Activated CD8-positive, alpha-beta memory T cell treated with anti-CD3 and anti-CD28 coated beads, Interleukin-2, amount 50 U/mL, for 1 hour (primary cell): Measurements from ENCODE around the gene AMELX.

Source experiments
- DNase-seq: peaks from one replicate; pipeline ENCODE4 v3.0.0-alpha.2; 2020; ENCODE audit errors: extremely low read depth

AMELX gene

DNA sequence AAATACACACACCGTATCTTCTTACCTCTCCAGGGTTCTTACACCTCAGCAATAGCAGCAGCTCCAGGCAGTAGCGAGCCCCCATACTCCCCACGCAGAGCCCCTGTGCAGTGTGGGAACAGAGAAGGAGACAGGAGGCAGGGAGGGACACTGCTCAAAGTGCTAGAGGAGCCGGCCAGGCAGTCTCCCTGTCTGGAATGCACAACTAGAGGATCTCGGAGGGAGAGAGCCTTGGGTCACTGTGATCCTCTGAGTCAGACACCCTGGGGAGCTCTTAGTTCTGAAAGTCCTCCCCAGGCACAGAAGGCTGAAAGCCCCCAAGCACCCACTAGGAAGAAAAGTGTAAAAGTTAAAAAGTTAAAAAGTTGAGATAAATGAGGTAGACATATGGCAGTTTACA is 16.0 kb downstream of the AMELX start:
- DNase-seq, result no peak

- DNase-seq, result no peak
These were observed 18.5 kb downstream of the AMELX start for GRCh38 chrX:11311706-11312105.

- no peak for DNase-seq
These were observed 26.8 kb downstream of the AMELX start for GRCh38 chrX:11319806-11320520.

- DNase-seq, result no peak
These were observed 28.8 kb downstream of the AMELX start for GRCh38 chrX:11321986-11322385.

DNA sequence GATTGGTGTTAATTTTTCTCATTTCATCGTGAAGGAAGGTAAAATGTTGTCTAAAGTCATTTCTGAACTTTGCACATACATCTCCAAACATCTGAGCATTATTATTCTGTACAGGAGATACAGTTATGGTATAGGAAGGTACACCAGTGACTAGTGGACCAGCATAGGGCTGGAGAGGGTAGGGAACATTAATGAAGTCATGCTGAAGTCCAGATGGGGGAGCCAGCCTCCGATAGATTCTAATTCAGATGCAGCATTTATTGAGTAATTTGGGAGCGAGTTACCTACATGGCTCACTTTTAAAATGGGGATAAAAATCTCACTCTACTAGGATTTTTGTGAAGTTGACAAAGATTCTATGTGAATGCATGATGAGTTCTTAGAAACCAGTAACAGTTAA is 34.9 kb downstream of the AMELX start:
- no peak for DNase-seq

DNA sequence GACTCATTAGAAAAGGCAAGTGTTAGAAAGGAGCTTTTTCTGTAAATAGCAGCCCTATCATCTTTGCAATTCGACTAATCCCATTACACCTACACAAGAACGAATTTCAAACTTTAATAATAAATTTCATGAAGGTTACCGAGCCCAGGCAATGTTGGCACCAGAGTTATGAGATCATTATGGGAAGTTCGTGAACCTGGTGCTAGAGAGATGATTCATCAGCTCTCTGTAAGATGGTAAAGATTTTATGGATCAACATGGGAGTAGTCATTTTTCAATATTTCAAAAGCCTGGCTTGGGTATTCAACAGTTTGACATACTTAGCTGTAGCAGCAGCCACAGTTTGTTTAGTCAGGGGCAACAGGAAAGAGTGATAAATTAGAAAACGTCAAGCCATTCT is 35.8 kb downstream of the AMELX start:
- DNase-seq, result no peak

DNA sequence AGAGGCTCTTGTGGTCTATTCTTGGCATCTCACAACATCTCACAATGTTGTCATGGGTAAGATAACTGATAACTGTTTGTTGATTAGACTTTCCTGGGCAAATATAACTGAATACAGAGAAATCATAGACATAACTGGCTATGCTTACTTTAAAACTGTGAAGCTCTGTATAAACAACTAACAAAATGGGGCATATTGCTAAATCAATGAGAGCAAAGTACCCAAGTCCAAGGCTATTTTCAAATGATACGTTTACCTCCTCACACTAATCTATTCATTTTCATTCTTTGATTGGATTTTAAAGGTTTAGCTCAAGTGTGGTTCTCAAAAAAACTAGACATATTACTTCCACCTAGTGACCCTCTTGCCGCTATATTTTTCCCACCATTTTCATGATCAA is 38.6 kb downstream of the AMELX start:
- no peak for DNase-seq

DNA sequence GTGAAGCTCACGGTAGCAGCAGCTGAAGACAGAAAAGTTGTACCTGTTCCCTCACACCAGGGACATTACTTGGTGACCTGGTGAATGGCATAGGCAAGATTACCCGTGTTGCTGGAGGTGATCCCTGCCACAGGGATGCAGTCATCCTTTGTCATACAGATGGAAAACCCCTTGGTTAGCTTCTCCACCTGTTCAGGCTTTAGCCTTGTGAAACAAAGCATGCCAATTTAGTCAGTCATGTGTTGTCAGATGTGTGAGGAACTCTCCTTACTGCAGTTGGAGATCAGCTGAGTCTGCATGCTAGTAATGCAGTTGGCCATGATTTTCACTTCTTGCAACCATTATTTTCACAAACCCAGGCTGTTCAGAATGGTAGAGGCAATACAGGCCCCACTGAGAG is 41.0 kb downstream of the AMELX start:
- DNase-seq, result no peak

DNA sequence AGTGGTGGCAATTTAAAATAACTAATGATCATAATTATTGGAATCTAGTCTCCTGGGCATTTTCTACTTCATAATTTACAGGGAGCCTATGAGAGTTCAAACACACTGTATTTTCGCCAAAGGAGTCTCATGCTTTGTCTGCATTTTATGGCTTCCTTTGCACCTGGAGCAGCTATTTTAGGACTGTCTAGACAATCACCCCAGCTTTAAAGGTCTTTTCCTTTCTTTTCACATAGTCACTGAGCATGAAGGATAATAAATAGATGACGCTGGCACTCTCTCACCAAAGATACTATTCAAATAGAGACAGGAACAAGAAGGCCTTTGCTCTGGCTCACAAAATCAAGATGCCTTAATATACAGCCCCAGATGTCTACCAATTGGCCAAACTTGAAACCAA is 43.0 kb downstream of the AMELX start:
- no peak for DNase-seq

GRCh38 chrX:11337292-11338009 is 44.2 kb downstream of the AMELX start:
- no peak for DNase-seq

DNA sequence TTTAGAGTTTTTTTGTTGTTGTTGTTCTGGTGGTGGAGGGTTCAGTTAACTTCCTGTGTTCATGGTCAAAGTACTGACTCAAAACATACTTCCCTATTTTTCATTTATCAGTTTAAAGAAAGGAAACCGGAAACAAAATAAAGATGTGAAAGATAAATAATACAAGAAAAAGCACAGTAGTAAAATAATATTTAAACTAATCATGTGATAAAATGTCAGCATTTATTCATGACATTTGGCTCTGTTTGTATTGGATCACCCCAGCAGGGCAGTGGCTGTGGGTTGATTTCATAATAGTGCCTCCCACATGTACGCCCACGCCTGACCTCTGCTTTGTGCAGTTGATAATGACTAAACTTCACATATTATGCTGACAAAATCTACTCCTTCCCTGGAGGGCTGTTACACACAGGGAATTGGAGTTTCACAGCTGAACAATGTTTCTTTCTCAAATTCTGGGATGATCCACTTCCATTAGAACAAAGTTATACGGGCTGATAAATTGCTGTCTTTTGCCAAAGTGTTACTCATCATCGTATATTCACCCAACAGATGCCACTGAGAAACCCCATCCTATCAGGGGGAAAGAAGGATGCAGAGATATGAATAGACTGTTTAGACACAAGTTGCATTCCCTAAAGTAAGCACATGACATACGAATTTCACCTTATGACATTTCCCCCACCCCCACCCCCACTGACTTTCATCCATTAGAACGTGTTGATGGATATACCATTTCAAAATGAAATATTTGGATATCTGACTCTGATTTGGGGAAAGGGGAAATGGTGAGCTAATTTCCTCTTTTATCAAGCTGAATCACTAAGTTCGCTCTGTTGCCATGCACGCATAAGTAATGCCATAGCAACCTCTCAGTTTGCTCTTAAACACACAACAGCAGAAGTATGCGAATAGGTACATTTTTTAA is 48.3 kb downstream of the AMELX start:
- no peak for DNase-seq

- DNase-seq, result no peak
These were observed 49.5 kb downstream of the AMELX start for GRCh38 chrX:11342673-11343072.

GRCh38 chrX:11346121-11346682 is 53.0 kb downstream of the AMELX start:
- no peak for DNase-seq

DNA sequence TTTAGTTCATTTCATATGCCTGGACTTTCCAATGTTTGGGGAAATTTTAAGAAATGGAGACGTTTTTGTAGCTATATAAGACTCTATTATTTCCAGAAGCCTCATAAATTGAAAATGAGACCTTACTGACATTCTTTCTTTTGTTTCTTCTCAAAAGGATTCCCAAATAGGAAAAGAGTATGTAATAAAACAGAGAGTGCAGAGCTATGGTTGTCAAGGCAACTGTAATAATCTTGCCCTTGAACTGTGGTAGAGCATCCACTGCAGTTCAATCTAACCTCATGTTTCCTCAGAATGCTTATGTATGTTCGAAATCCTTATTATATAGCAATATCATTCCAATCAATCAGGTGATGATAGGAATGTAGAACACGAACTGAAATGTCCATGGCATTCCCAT is 54.1 kb downstream of the AMELX start:
- DNase-seq, result no peak

GRCh38 chrX:11349020-11349419 is 55.8 kb downstream of the AMELX start:
- DNase-seq, result no peak

- no peak for DNase-seq
These were observed 56.6 kb downstream of the AMELX start for GRCh38 chrX:11349661-11350337.
